ENCODE measurements around the gene THSD7B. TPM values are rescaled to one million over a fixed set of nuclear protein-coding genes. Genes with fewer than 3 reads are reported as not detected.

THSD7B gene
- total and polyA plus RNA-seq, 2 of the 8 experiments (the other 6 are each of a cell fraction or from before 2014, with no cell fraction given), result 0.60 to 2.9 TPM

- Histone ChIP-seq H2AK5ac (ENCODE audit: low read depth, low read length) (no peak overlapping the region), H3K56ac (replicated peaks; ENCODE audit: insufficient read length, low read depth, low read length) (no peak overlapping the region), H3K36me3 (ENCODE audit: control insufficient read depth in 2 of 4, insufficient read depth in 4 of 4, low read length in 3 of 4) (no peaks in the 10 kb centered on the region), H3K4me1 (replicated peaks in 1 of 4; ENCODE audit: control insufficient read depth in 3 of 4, insufficient read depth in 4 of 4, low read length in 3 of 4) (no peaks in the 10 kb centered on the region; a peak in 2 of 7 replicates), H3K79me1 (ENCODE audit: low read depth, low read length) (no peaks in the 10 kb centered on the region), H2BK15ac (ENCODE audit: low read length) (no peak overlapping the region), H3K23me2 (ENCODE audit: low read depth, low read length) (no peaks in the 10 kb centered on the region), H3K27ac (ENCODE audit: low read depth, low read length) (no peak overlapping the region), H2AFZ (ENCODE audit: low read length) (no peak overlapping the region), H4K91ac (replicated peaks; ENCODE audit: insufficient read length, low read length) (no peak overlapping the region), H4K20me1 (replicated peaks in 1 of 2; ENCODE audit: control insufficient read depth in 1 of 2, insufficient read depth in 2 of 2, low read length in 2 of 2) (no peaks in the 10 kb centered on the region), H3K4me2 (ENCODE audit: insufficient read depth in 1 of 2, low read depth in 2 of 2, low read length in 2 of 2) (no peak overlapping the region), H2BK120ac (replicated peaks; ENCODE audit: low read depth, low read length) (no peak overlapping the region), H3K23ac (ENCODE audit: insufficient read length) (no peak overlapping the region), H3K9me3 (ENCODE audit: insufficient read depth in 2 of 2, low read depth in 1 of 2, low read length in 1 of 2) (no peaks in the 10 kb centered on the region), H3K4ac (replicated peaks; ENCODE audit: insufficient read length, low read depth, low read length) (no peak overlapping the region), H4K8ac (ENCODE audit: extremely low read depth, insufficient read depth, low read length) (no peak overlapping the region), H2BK20ac (ENCODE audit: low read length) (no peak overlapping the region), H3K79me2 (ENCODE audit: control insufficient read depth in 1 of 2, insufficient read depth in 2 of 2, low read length in 2 of 2) (no peaks in the 10 kb centered on the region), H2BK5ac (ENCODE audit: low read depth, low read length) (no peak overlapping the region), H4K5ac (ENCODE audit: insufficient read length, low read depth, low read length) (no peak overlapping the region), H2BK12ac (ENCODE audit: low read depth, low read length) (no peak overlapping the region), H3K14ac (ENCODE audit: insufficient read length) (no peak overlapping the region), H3K27me3 (replicated peaks in 1 of 4; ENCODE audit: control insufficient read depth in 3 of 4, extremely low read depth in 1 of 4, insufficient read depth in 3 of 4, low read length in 3 of 4) (no peaks in the 10 kb centered on the region), H3K4me3 (ENCODE audit: extremely low read depth in 1 of 4, insufficient read depth in 2 of 4, low read depth in 3 of 4, low read length in 4 of 4) (no peak overlapping the region), H3K18ac (ENCODE audit: extremely low read depth, low read length) (no peak overlapping the region), H3K9ac (replicated peaks in 1 of 4; ENCODE audit: extremely low read depth in 1 of 4, low read depth in 3 of 4, low read length in 3 of 4) (no peak overlapping the region)
- CTCF ChIA-PET (ENCODE audit: partially characterized antibody), result interaction anchor here (1.0 to 1.7 kb wide), 2 partner anchors 13 to 59 kb away, joined by 3 to 4 read pairs; no protein-coding TSS in a partner anchor
- FAIRE-seq (no peak), DNase-seq (ENCODE audit: low read depth in 1 of 2, low spot score in 2 of 2) (no peak)
- WGBS, 2 experiments (ENCODE audit: extremely low coverage in 1 of 2, insufficient coverage in 1 of 2, insufficient read length in 1 of 2, insufficient replicate concordance in 2 of 2, low coverage in 1 of 2, low lambda C conversion rate in 2 of 2, missing lambda C conversion rate in 1 of 2), result 72% methylated on average over 2 of the region's 2 CpGs; no CpG with 5 or more reads in 1 of the 2 experiments
- POLR2A ChIA-PET (ENCODE audit: partially characterized antibody), result no interaction called here
- TF ChIP-seq SIN3A (conservative IDR thresholded peaks at IDR 0.05 in 1 of 2, IDR thresholded peaks at IDR 0.05 in 1 of 2; ENCODE audit: low read depth in 1 of 2, low read length in 2 of 2) (no peak), RBBP5 (IDR thresholded peaks at IDR 0.05; ENCODE audit: borderline replicate concordance, low read depth, low read length) (no peak), TEAD4 (IDR thresholded peaks at IDR 0.05; ENCODE audit: low read depth, low read length) (no peak), E2F6 (IDR thresholded peaks at IDR 0.05) (no peak), PHF8 (conservative IDR thresholded peaks at IDR 0.05; ENCODE audit: low read depth, low read length) (no peak), JUND (IDR thresholded peaks at IDR 0.05; ENCODE audit: low read length) (no peak), EGR1 (IDR thresholded peaks at IDR 0.05; ENCODE audit: borderline replicate concordance, low read depth, low read length) (no peak), SP4 (IDR thresholded peaks at IDR 0.05; ENCODE audit: low read length) (no peak), SIX5 (IDR thresholded peaks at IDR 0.05; ENCODE audit: low read depth, low read length) (no peak), KDM5A (IDR thresholded peaks at IDR 0.05; ENCODE audit: low read length) (no peak), BRCA1 (IDR thresholded peaks at IDR 0.05; ENCODE audit: low read depth, low read length) (no peak), JUN (IDR thresholded peaks at IDR 0.05; ENCODE audit: low read depth, low read length) (no peak), YY1 (IDR thresholded peaks at IDR 0.05; ENCODE audit: low read depth, low read length) (no peak), POLR2AphosphoS5 (IDR thresholded peaks at IDR 0.05; ENCODE audit: low read depth, low read length) (no peak)
Observed at GRCh38 chr2:137525641-137526190, 760.4 kb downstream of the THSD7B start.
